LNCAP (cell line): ENCODE measurements around the gene RNH1.

Source experiments
- CTCF ChIP-seq: fragments of 450-650 bp; IDR thresholded peaks from 2 replicates; pipeline ENCODE4 v1.5.1; 2017; ENCODE audit warnings: mild to moderate bottlenecking

The RNH1 gene

GRCh38 chr11:477052-477715, 29.9 kb downstream of the RNH1 start:
- no peak for TF ChIP-seq CTCF

GRCh38 chr11:476416-476815, 30.6 kb downstream of the RNH1 start:
- no peak for TF ChIP-seq CTCF

GRCh38 chr11:475941-476340, 31.1 kb downstream of the RNH1 start:
- TF ChIP-seq CTCF = no peak

GRCh38 chr11:474914-475506, 32.0 kb downstream of the RNH1 start:
- TF ChIP-seq CTCF = no peak

GRCh38 chr11:473962-474785, 32.9 kb downstream of the RNH1 start:
- TF ChIP-seq CTCF = no peak

- no peak for TF ChIP-seq CTCF
Observed at GRCh38 chr11:473415-473814, 33.6 kb downstream of the RNH1 start.

GRCh38 chr11:472816-473215, 34.2 kb downstream of the RNH1 start:
- TF ChIP-seq CTCF = no peak
